Measurements from ENCODE around the gene NHSL2.

The NHSL2 gene

DNA sequence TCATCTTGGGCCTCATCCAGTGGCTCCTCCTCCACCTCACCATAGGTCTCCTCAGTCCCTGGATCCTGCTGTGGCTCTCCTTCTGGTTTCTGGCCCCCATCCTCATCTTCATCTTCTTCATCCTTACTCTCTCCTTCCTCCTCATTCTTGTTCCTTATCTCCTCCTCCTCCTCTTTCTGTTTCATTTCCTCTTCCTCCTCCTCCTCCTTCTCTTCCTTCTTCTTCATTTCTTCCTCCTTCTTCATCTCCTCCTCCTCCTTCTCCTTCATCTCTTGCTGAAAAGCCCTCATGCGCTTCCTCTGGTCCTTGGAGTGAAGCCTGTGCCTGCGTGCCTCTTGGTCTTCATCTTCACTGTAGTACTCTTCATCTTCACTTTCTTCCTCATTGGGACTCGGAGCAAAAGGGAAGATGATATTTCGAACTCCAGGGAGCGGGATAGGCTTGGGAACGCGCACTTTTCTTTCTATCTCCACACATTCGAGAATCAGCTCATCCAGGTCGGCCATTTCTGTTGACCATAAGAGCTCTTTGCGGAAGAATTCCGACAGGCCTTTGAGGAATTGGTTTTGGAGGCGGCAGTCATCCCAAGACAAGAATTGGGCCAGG lies 219.6 kb downstream of the NHSL2 start:
- Histone ChIP-seq H3K4ac (ENCODE audit: low read length) (no peak overlapping the region), H3K14ac (ENCODE audit: low read length) (no peak overlapping the region), H3K4me1 (ENCODE audit: control insufficient read depth in 2 of 2, insufficient read depth in 1 of 2, low read depth in 1 of 2, low read length in 2 of 2) (peaks cover 12 to 14% of the 10 kb centered on the region in 2 donors), H2BK5ac (ENCODE audit: low read length) (no peak overlapping the region), H4K8ac (ENCODE audit: low read depth, low read length) (no peak overlapping the region), H3K4me3 (ENCODE audit: low read length in 2 of 2) (no peak overlapping the region), H4K91ac (ENCODE audit: low read depth, low read length, poor library complexity) (no peak overlapping the region), H3K18ac (ENCODE audit: low read length) (no peak overlapping the region), H3K27me3 (ENCODE audit: control insufficient read depth in 3 of 3, insufficient read depth in 3 of 3, low read depth in 1 of 3, low read length in 3 of 3) (no peaks in the 10 kb centered on the region), H3K9ac (ENCODE audit: low read depth, low read length, poor library complexity) (no peak overlapping the region), H3K27ac (replicated peaks; ENCODE audit: low read length) (no peak overlapping the region), H3K79me1 (ENCODE audit: low read depth, low read length) (peaks cover 2% of the 10 kb centered on the region), H2BK120ac (ENCODE audit: low read depth, low read length) (no peak overlapping the region), H3K9me3 (replicated peaks in 1 of 2; ENCODE audit: control insufficient read depth in 2 of 2, insufficient read depth in 1 of 2, low read depth in 1 of 2, low read length in 2 of 2) (peaks cover 5 to 20% of the 10 kb centered on the region in 2 donors), H3K4me2 (ENCODE audit: insufficient read depth, low read length, poor library complexity, severe bottlenecking) (no peak overlapping the region), H2AFZ (ENCODE audit: low read length) (no peak overlapping the region), H2BK12ac (ENCODE audit: low read length) (no peak overlapping the region), H3K23ac (ENCODE audit: low read depth, low read length, poor library complexity) (no peak overlapping the region), H2AK5ac (ENCODE audit: low read depth, low read length) (no peak overlapping the region), H2BK15ac (ENCODE audit: low read length) (no peak overlapping the region), H3K36me3 (replicated peaks in 1 of 2; ENCODE audit: control insufficient read depth in 2 of 2, insufficient read depth in 2 of 2, low read length in 2 of 2) (peaks cover 5 to 50% of the 10 kb centered on the region in 2 donors)
- no peak for DNase-seq (ENCODE audit: low spot score)
- no CpG with 5 or more reads among the region's 12 CpGs for WGBS, 2 donors (ENCODE audit: extremely low coverage in 2 of 2, insufficient read length in 2 of 2, insufficient replicate concordance in 1 of 2)

DNA sequence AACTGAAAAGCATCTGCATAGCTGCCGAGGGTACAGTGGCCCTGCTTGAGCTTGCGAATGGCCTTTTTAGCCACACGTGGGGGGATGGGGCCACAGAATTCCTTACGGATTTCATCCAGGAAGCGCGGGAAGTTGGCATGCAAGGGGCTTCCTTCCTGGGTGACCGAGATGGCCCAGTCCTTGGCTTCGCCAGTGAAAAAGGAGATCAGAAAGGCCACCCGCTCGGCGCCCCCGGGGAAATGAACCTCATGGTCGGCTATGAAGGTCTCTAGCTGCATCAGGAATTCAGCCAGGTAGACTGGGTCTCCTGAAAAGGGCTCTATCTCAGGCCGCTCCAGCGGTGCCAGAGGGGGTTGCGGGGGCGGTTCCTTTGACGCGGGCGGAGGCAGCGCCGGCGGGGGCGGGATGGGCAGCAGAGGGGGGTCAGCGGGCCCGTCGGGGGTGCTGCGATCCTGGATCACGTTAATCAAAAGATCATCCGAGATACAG lies 220.2 kb downstream of the NHSL2 start:
- H2BK5ac ChIP-seq (ENCODE audit: low read length), result no peak overlapping the region
- no peak overlapping the region for H3K18ac ChIP-seq (ENCODE audit: low read length)
- no peak overlapping the region for H3K23ac ChIP-seq (ENCODE audit: low read depth, low read length, poor library complexity)
- peak overlapping the region; percentile 69 for H3K4me2 ChIP-seq (ENCODE audit: insufficient read depth, low read length, poor library complexity, severe bottlenecking)
- H3K9me3 ChIP-seq (replicated peaks in 1 of 2; ENCODE audit: control insufficient read depth in 2 of 2, insufficient read depth in 1 of 2, low read depth in 1 of 2, low read length in 2 of 2), result peaks cover 5 to 20% of the 10 kb centered on the region in 2 donors
- H4K8ac ChIP-seq (ENCODE audit: low read depth, low read length), result no peak overlapping the region
- H2AFZ ChIP-seq (ENCODE audit: low read length), result no peak overlapping the region
- H3K4ac ChIP-seq (ENCODE audit: low read length), result no peak overlapping the region
- H3K36me3 ChIP-seq (replicated peaks in 1 of 2; ENCODE audit: control insufficient read depth in 2 of 2, insufficient read depth in 2 of 2, low read length in 2 of 2), result peaks cover 5 to 54% of the 10 kb centered on the region in 2 donors
- no peak overlapping the region for H2BK120ac ChIP-seq (ENCODE audit: low read depth, low read length)
- H3K79me1 ChIP-seq (ENCODE audit: low read depth, low read length), result peaks cover 2% of the 10 kb centered on the region
- no peak overlapping the region for H3K14ac ChIP-seq (ENCODE audit: low read length)
- H3K4me3 ChIP-seq (ENCODE audit: low read length in 2 of 2), result peak overlapping the region; percentile 40 to 83
- DNase-seq (ENCODE audit: low spot score), result no peak
- H4K91ac ChIP-seq (ENCODE audit: low read depth, low read length, poor library complexity), result no peak overlapping the region
- no peak overlapping the region for H2BK12ac ChIP-seq (ENCODE audit: low read length)
- WGBS, 2 donors (ENCODE audit: extremely low coverage in 2 of 2, insufficient read length in 2 of 2, insufficient replicate concordance in 1 of 2), result no CpG with 5 or more reads among the region's 30 CpGs
- no peaks in the 10 kb centered on the region for H3K27me3 ChIP-seq (ENCODE audit: control insufficient read depth in 3 of 3, insufficient read depth in 3 of 3, low read depth in 1 of 3, low read length in 3 of 3)
- H3K9ac ChIP-seq (ENCODE audit: low read depth, low read length, poor library complexity), result no peak overlapping the region
- no peak overlapping the region for H3K27ac ChIP-seq (replicated peaks; ENCODE audit: low read length)
- H2BK15ac ChIP-seq (ENCODE audit: low read length), result no peak overlapping the region
- peaks cover 12 to 13% of the 10 kb centered on the region in 2 donors for H3K4me1 ChIP-seq (ENCODE audit: control insufficient read depth in 2 of 2, insufficient read depth in 1 of 2, low read depth in 1 of 2, low read length in 2 of 2)
- H2AK5ac ChIP-seq (ENCODE audit: low read depth, low read length), result no peak overlapping the region

GRCh38 chrX:72131317-72132294 lies 221.0 kb downstream of the NHSL2 start, which contains the start of gene RTL5:
RTL5 (minus strand) TSS chrX:72131915.
- no CpG with 5 or more reads among the region's 106 CpGs for WGBS, 2 donors (ENCODE audit: extremely low coverage in 2 of 2, insufficient read length in 2 of 2, insufficient replicate concordance in 1 of 2)
- H2AK5ac ChIP-seq (ENCODE audit: low read depth, low read length), result peak within 1 kb of the TSS; percentile 75
- peak within 1 kb of the TSS; percentile 59 for H3K27ac ChIP-seq (replicated peaks; ENCODE audit: low read length)
- no peaks in the 10 kb centered on the region for H3K27me3 ChIP-seq (ENCODE audit: control insufficient read depth in 3 of 3, insufficient read depth in 3 of 3, low read depth in 1 of 3, low read length in 3 of 3)
- H3K79me1 ChIP-seq (ENCODE audit: low read depth, low read length), result no peaks in the 10 kb centered on the region
- H3K36me3 ChIP-seq (replicated peaks in 1 of 2; ENCODE audit: control insufficient read depth in 2 of 2, insufficient read depth in 2 of 2, low read length in 2 of 2), result peaks cover 5 to 57% of the 10 kb centered on the region in 2 donors
- H2BK12ac ChIP-seq (ENCODE audit: low read length), result no peak within 1 kb of the TSS
- peak; percentile 78 for DNase-seq (ENCODE audit: low spot score)
- H3K23ac ChIP-seq (ENCODE audit: low read depth, low read length, poor library complexity), result no peak within 1 kb of the TSS
- peak within 1 kb of the TSS; percentile 40 to 83 for H3K4me3 ChIP-seq (ENCODE audit: low read length in 2 of 2)
- H3K14ac ChIP-seq (ENCODE audit: low read length), result no peak within 1 kb of the TSS
- no peak within 1 kb of the TSS for H2BK5ac ChIP-seq (ENCODE audit: low read length)
- H3K4me2 ChIP-seq (ENCODE audit: insufficient read depth, low read length, poor library complexity, severe bottlenecking), result peak within 1 kb of the TSS; percentile 69
- no peak within 1 kb of the TSS for H3K4ac ChIP-seq (ENCODE audit: low read length)
- H2BK15ac ChIP-seq (ENCODE audit: low read length), result no peak within 1 kb of the TSS
- no peak within 1 kb of the TSS for H4K91ac ChIP-seq (ENCODE audit: low read depth, low read length, poor library complexity)
- H4K8ac ChIP-seq (ENCODE audit: low read depth, low read length), result no peak within 1 kb of the TSS
- peaks cover 5 to 20% of the 10 kb centered on the region in 2 donors for H3K9me3 ChIP-seq (replicated peaks in 1 of 2; ENCODE audit: control insufficient read depth in 2 of 2, insufficient read depth in 1 of 2, low read depth in 1 of 2, low read length in 2 of 2)
- peaks cover 8 to 12% of the 10 kb centered on the region in 2 donors for H3K4me1 ChIP-seq (ENCODE audit: control insufficient read depth in 2 of 2, insufficient read depth in 1 of 2, low read depth in 1 of 2, low read length in 2 of 2)
- peak within 1 kb of the TSS; percentile 70 for H3K9ac ChIP-seq (ENCODE audit: low read depth, low read length, poor library complexity)
- H3K18ac ChIP-seq (ENCODE audit: low read length), result peak within 1 kb of the TSS; percentile 76
- no peak within 1 kb of the TSS for H2BK120ac ChIP-seq (ENCODE audit: low read depth, low read length)
- peak within 1 kb of the TSS; percentile 31 for H2AFZ ChIP-seq (ENCODE audit: low read length)

GRCh38 chrX:72132456-72132855 lies 221.8 kb downstream of the NHSL2 start:
- Histone ChIP-seq H4K8ac (ENCODE audit: low read depth, low read length) (no peak overlapping the region), H2BK5ac (ENCODE audit: low read length) (no peak overlapping the region), H3K27ac (replicated peaks; ENCODE audit: low read length) (peak overlapping the region; percentile 47), H3K4me2 (ENCODE audit: insufficient read depth, low read length, poor library complexity, severe bottlenecking) (peak overlapping the region; percentile 11), H3K4me1 (ENCODE audit: control insufficient read depth in 2 of 2, insufficient read depth in 1 of 2, low read depth in 1 of 2, low read length in 2 of 2) (peaks cover 5 to 11% of the 10 kb centered on the region in 2 donors), H3K36me3 (replicated peaks in 1 of 2; ENCODE audit: control insufficient read depth in 2 of 2, insufficient read depth in 2 of 2, low read length in 2 of 2) (peaks cover 5 to 63% of the 10 kb centered on the region in 2 donors), H3K9ac (ENCODE audit: low read depth, low read length, poor library complexity) (no peak overlapping the region), H3K14ac (ENCODE audit: low read length) (no peak overlapping the region), H3K4ac (ENCODE audit: low read length) (no peak overlapping the region), H3K4me3 (ENCODE audit: low read length in 2 of 2) (peak overlapping the region in 1 of 2 donors; percentile 40), H2AK5ac (ENCODE audit: low read depth, low read length) (peak overlapping the region; percentile 75), H2AFZ (ENCODE audit: low read length) (no peak overlapping the region), H2BK15ac (ENCODE audit: low read length) (no peak overlapping the region), H2BK12ac (ENCODE audit: low read length) (no peak overlapping the region), H3K9me3 (replicated peaks in 1 of 2; ENCODE audit: control insufficient read depth in 2 of 2, insufficient read depth in 1 of 2, low read depth in 1 of 2, low read length in 2 of 2) (peaks cover 5 to 20% of the 10 kb centered on the region in 2 donors), H3K23ac (ENCODE audit: low read depth, low read length, poor library complexity) (no peak overlapping the region), H4K91ac (ENCODE audit: low read depth, low read length, poor library complexity) (no peak overlapping the region), H2BK120ac (ENCODE audit: low read depth, low read length) (no peak overlapping the region), H3K79me1 (ENCODE audit: low read depth, low read length) (no peaks in the 10 kb centered on the region), H3K27me3 (ENCODE audit: control insufficient read depth in 3 of 3, insufficient read depth in 3 of 3, low read depth in 1 of 3, low read length in 3 of 3) (no peaks in the 10 kb centered on the region), H3K18ac (ENCODE audit: low read length) (peak overlapping the region; percentile 76)
- no CpG with 5 or more reads among the region's 3 CpGs for WGBS, 2 donors (ENCODE audit: extremely low coverage in 2 of 2, insufficient read length in 2 of 2, insufficient replicate concordance in 1 of 2)
- no peak for DNase-seq (ENCODE audit: low spot score)
